Measurements from ENCODE around the gene PFKFB2.

The PFKFB2 gene

DNA sequence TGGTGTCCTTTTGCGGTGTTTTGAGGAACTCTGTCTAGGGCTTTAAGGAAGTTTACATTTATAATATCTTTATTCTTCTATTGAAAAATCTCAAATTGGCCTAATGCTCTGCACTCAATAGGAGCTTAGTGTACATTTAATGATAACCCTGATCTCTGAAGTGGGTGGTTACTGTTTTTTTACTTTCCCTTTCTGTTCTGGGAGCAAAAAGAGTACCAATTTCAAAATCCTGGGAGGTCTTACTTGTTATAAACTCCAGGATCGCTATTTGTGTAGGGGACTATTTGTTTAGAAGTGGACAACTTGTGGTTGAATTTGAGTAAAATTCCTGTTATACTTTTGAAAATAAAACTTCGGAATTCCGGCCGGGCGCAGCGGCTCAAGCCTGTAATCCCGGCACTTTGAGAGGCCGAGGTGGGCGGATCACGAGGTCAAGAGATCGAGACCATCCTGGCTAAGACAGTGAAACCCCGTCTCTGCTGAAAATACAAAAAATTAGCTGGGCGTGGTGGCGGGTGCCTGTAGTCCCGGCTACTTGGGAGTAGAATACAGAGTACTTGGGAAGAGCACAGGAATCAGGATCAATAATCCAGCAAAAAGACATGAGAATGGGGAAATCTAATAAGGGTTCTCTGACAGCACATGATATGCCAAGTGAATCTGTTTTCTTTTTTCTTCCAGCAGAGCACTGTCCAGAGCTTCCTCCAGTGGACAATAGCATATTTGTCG is 36.7 kb downstream of the PFKFB2 start:
- no peak for DNase-seq (ENCODE audit: low read depth)

DNA sequence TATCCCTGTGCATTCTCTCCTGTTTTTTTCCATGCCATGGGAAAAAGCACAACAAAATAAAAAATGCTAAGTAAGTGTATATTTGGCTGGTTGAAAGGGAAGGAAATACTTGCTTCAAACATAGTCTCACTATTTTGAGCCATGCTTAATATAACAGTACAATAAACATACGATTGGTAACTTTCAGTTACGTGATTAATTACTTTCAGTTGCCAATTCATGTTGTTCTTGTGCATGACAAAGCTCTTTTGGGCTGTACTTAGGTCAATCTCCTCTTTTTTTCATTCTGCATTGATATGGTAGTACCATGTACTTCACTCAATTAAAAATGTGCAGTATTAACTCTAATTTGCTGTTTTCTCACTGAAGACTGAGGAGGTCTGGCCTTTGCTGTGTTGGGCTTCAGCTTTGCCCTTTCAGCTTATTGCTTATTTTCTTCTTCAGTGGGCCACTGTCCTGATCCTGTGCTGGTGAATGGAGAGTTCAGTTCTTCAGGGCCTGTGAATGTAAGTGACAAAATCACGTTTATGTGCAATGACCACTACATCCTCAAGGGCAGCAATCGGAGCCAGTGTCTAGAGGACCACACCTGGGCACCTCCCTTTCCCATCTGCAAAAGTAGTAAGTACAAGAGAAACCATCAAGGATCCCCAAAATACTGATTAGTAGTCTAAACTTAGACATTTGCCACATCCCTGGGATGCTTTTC is 38.3 kb downstream of the PFKFB2 start:
- DNase-seq (ENCODE audit: low read depth): no peak

DNA sequence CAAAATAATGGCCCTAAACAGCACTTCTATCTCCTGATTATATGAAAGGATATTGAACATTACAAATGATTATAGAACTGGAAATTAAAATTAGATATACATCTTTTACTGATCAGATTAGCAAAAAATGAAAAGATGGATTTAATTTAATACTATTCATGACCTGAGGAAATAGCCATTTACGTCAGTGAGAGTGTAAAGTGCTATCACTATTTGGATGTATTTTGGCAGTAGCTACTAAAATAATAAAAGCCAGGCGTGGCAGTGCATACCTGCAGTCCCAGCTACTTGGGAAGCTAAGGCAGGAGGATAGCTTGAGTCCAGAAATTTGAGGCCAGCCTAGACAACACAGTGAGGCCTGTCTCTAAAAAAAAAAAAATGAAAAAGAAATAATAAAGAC is 40.9 kb downstream of the PFKFB2 start:
- DNase-seq (ENCODE audit: low read depth): no peak

DNA sequence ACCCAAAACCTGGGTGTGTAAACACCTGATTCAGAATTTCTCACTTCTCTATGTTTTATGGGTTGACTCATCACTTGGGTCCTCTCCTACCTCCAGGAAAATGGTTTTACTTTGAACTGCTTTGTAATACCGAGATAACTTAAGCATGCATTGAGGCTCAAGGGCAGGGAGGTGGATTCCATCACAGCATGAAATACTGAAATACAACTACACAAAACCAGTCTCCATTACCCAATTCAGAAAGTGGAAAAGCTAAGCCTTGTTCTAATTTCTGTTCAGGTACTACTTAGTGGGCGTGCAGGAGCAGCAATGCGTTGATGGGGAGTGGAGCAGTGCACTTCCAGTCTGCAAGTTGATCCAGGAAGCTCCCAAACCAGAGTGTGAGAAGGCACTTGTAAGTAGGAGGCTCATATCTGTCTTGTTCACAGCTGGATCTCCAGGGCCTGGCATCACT is 44.8 kb downstream of the PFKFB2 start:
- no peak for DNase-seq (ENCODE audit: low read depth)

GRCh38 chr1:207101720-207102119 is 48.6 kb downstream of the PFKFB2 start:
- DNase-seq (ENCODE audit: low read depth): no peak

- no peak for DNase-seq (ENCODE audit: low read depth)
Measured at GRCh38 chr1:207102146-207102545, 49.1 kb downstream of the PFKFB2 start.

DNA sequence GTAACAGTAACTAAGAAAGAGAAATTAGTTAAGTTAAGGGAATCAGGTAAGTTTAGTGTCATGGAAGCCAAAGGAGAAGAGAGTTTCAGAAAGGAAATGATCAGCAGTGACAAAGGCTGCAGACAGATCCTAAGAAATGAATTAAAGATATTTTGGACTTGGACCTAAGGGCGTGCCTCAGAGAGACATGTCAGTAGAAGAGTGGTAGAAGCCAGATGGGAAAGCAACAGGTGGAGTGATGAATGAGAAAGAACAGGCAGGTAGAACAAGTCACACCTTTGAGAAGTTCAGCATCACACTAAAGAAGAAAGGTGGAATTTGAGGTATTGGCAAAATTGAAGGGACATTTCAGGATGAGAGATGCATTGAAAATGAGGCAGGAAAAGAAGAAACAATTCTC is 49.6 kb downstream of the PFKFB2 start:
- DNase-seq (ENCODE audit: low read depth): no peak

- DNase-seq (ENCODE audit: low read depth): no peak
Measured at GRCh38 chr1:207103892-207104373, 50.9 kb downstream of the PFKFB2 start, which contains the start of gene C4BPA. Gene C4BPA (plus strand): TSS chr1:207104233. CDS start chr1:207113026, 8,793 bp downstream.

- DNase-seq (ENCODE audit: low read depth): no peak
Measured at GRCh38 chr1:207109004-207109403, 55.9 kb downstream of the PFKFB2 start.

- DNase-seq (ENCODE audit: low read depth): no peak
Measured at GRCh38 chr1:207112616-207113296, 59.7 kb downstream of the PFKFB2 start.

DNA sequence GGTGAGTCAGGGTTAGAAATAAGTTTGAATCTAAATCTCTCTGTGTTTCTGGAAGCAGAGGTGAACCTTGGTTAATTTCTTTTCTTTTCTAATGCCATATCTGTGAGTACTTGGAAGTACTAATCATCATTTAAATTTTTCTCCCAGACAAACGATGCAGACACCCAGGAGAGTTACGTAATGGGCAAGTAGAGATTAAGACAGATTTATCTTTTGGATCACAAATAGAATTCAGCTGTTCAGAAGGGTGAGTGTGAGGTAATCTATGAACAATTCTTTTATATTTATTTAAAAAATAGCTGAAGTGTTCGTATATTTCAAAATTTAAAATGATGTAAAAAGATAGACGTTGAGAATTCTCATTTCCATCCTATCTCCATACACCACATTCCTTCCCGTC is 62.2 kb downstream of the PFKFB2 start:
- DNase-seq (ENCODE audit: low read depth): no peak

DNA sequence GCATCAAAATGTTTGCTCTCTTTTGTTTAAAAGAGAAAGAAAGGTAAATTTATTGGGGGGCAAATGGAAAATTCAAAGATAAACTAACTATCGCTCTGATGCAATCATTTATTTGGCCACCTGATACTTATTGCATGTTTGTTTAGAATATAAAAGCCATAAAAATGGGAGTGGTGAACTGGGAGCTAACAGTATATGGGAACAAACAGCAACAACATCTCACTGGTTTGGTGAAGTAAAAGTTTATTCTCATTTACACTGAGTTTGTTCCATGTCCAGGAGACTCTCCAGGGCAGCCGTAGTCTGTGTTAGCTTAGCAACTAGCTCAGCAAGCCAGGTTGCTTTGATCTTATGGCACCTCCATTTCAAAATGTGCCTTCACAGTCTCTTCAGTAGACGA is 71.3 kb downstream of the PFKFB2 start:
- no peak for DNase-seq (ENCODE audit: low read depth)

DNA sequence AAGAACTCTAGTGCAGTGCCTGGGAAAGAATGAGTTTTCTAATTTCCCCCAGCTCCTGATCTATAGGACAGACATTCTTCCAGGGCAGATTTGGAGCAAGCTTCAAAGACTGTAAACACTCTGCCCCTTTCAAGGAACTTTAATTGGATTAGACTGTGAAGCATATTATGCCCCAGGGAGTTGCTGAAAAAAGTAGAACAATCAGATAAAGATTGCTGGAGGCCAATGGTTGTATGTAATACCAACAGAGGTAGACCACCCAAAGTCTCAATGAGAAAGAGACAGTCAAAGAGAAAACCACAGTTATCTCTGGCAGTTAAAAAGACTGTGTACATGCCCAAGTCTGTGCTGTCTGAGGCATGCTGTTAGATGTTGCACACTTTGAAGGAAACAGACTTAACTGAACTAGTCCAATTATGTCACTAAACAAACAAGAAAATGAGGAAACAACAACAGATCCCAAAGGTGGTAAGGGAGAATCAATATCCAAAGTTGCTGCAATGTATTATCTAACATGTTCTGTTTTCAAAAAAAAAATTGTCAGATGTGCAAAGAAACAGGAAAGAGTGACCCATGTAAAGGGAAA is 75.4 kb downstream of the PFKFB2 start:
- no peak for DNase-seq (ENCODE audit: low read depth)

DNA sequence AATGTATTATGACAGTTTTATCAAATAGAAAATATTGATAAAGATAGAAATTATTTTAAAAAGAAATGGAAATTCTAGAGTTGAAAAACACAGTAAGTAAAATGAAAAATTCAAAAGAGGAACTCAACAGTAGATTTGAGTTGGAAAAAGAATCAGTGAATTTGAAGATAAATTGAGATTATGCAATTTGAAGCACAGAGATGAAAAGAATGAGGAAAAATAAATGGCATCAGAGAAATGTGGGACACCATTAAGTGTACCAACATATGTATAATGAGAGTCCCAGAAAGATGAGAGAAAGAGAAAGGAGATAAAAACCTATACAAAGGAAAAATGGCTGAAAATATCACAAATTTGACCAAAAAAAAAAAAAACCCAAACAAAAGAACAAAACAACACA is 76.0 kb downstream of the PFKFB2 start:
- no peak for DNase-seq (ENCODE audit: low read depth)
